Smooth muscle cell (in vitro differentiated cells): ENCODE results near the gene DYNC1LI2. TPM values are rescaled to one million over a fixed set of nuclear protein-coding genes. Genes with fewer than 3 reads are reported as not detected.
"Not testable (repeated sequence)": the region's sequence is repeated elsewhere in the genome, so short reads cannot be mapped to it uniquely, and the experiment has no call there.

Experiments used
- DNase-seq: peaks from one replicate; lab custom pipeline; 2025; ENCODE audit not compliant: unreplicated experiment; lab: John Stamatoyannopoulos, UW
- H2AFZ ChIP-seq: fragments of 200-600 bp; sonication (generic); 2 replicates; pipeline ENCODE4 v1.6.0; 2016; ENCODE audit warnings: antibody characterized with exemption, low read depth, mild to moderate bottlenecking
- H3F3A ChIP-seq: fragments of 200-600 bp; sonication (generic); 2 replicates; pipeline ENCODE4 v1.6.0; 2017; ENCODE audit warnings: antibody characterized with exemption, low read depth
- H3K27ac ChIP-seq: fragments of 200-600 bp; sonication (generic); 2 replicates; pipeline ENCODE4 v1.5.1; 2016; ENCODE audit warnings: low read depth, mild to moderate bottlenecking
- H3K27me3 ChIP-seq: fragments of 200-600 bp; sonication (generic); 2 replicates; pipeline ENCODE4 v1.6.1; 2016; ENCODE audit warnings: low read depth, mild to moderate bottlenecking
- H3K36me3 ChIP-seq: fragments of 200-600 bp; sonication (generic); 2 replicates; pipeline ENCODE4 v1.5.1; 2016; ENCODE audit warnings: low read depth
- H3K4me1 ChIP-seq: fragments of 200-600 bp; sonication (generic); 2 replicates; pipeline ENCODE4 v1.5.1; 2016; ENCODE audit warnings: low read depth
- H3K4me2 ChIP-seq: fragments of 200-600 bp; sonication (generic); 2 replicates; pipeline ENCODE4 v1.6.0; 2016; ENCODE audit warnings: mild to moderate bottlenecking
- H3K4me3 ChIP-seq: fragments of 200-600 bp; sonication (generic); 2 replicates; pipeline ENCODE4 v1.5.1; 2016; ENCODE audit warnings: mild to moderate bottlenecking
- H3K79me2 ChIP-seq: fragments of 200-600 bp; sonication (generic); 2 replicates; pipeline ENCODE4 v1.6.0; 2016; ENCODE audit warnings: low read depth, mild to moderate bottlenecking
- H3K9ac ChIP-seq: fragments of 200-600 bp; sonication (generic); 2 replicates; pipeline ENCODE4 v1.6.0; 2016; ENCODE audit warnings: low read depth
- H3K9me3 ChIP-seq: fragments of 200-600 bp; sonication (generic); replicated peaks from 2 replicates; pipeline ENCODE4 v1.5.1; 2016; ENCODE audit warnings: low read depth
- H4K20me1 ChIP-seq: fragments of 200-600 bp; sonication (generic); 2 replicates; pipeline ENCODE4 v1.6.0; 2016; ENCODE audit warnings: low read depth
- CTCF ChIP-seq: fragments of 200-600 bp; sonication (generic); IDR thresholded peaks from 2 replicates; pipeline ENCODE4 v1.5.1; 2017; ENCODE audit warnings: borderline replicate concordance, mild to moderate bottlenecking, antibody characterized with exemption; ENCODE audit not compliant: insufficient read depth, poor library complexity, severe bottlenecking
- WGBS: methylation state at CpG from one replicate; pipeline ENCODE4 v1.1.7; 2016; ENCODE audit warnings: low lambda C conversion rate; 5-methylcytosine and 5-hydroxymethylcytosine counted together
- polyA plus RNA-seq: library from polyadenylated mRNA; unstranded; fragments of >200 nt; fragmentation: Nextera tagmentation; extraction: Ambion mirVana; gene quantifications from 2 replicates; pipeline ENCODE4 v1.2.1, GENCODE V29; 2016
- total RNA-seq: library from RNA; depleted of rRNA; stranded (reverse); fragments of >200 nt; gene quantifications from 2 replicates; pipeline ENCODE4 v1.2.3, GENCODE V29; 2014

DYNC1LI2 gene
- total RNA-seq (74.1 and 101 TPM in 2 replicates), polyA plus RNA-seq (90.8 and 134 TPM in 2 replicates)

GRCh38 chr16:66751303-66751991 lies at the start of gene DYNC1LI2:
TSS of gene DYNC1LI2 (minus strand) at chr16:66751609. CDS start at chr16:66751591, 18 bp downstream.
- peak within 1 kb of the TSS; percentile 99 for H3K9ac ChIP-seq
- H2AFZ ChIP-seq: peak within 1 kb of the TSS; percentile 97
- H3K9me3 ChIP-seq: no peaks in the 10 kb centered on the region
- under 1% methylated on average over 76 of the region's 90 CpGs for WGBS
- H3K4me2 ChIP-seq: peak within 1 kb of the TSS; percentile 88
- peaks cover 44% of the 10 kb centered on the region for H4K20me1 ChIP-seq
- peak within 1 kb of the TSS; percentile 65 for H3K27ac ChIP-seq
- H3F3A ChIP-seq: no peaks in the 10 kb centered on the region
- no peaks in the 10 kb centered on the region for H3K27me3 ChIP-seq
- peak; percentile 72 for DNase-seq
- no peaks in the 10 kb centered on the region for H3K36me3 ChIP-seq
- TF ChIP-seq CTCF: peak; percentile 63
- peaks cover 50% of the 10 kb centered on the region for H3K79me2 ChIP-seq
- peaks cover 13% of the 10 kb centered on the region for H3K4me1 ChIP-seq
- H3K4me3 ChIP-seq: peak within 1 kb of the TSS; percentile 99

- Histone ChIP-seq H3K27me3 (no peaks in the 10 kb centered on the region), H3K4me3 (no peak overlapping the region), H4K20me1 (no peaks in the 10 kb centered on the region), H3F3A (no peaks in the 10 kb centered on the region), H3K9me3 (no peaks in the 10 kb centered on the region), H3K36me3 (peaks cover 11% of the 10 kb centered on the region), H3K4me1 (no peaks in the 10 kb centered on the region), H3K27ac (no peak overlapping the region), H3K9ac (no peak overlapping the region), H3K79me2 (no peaks in the 10 kb centered on the region), H3K4me2 (no peak overlapping the region), H2AFZ (no peak overlapping the region)
- DNase-seq: no peak
- 92% methylated on average over 19 of the region's 19 CpGs for WGBS
- TF ChIP-seq CTCF: no peak
Observed at GRCh38 chr16:66800856-66801255, 49.4 kb upstream of the DYNC1LI2 start.

DNA sequence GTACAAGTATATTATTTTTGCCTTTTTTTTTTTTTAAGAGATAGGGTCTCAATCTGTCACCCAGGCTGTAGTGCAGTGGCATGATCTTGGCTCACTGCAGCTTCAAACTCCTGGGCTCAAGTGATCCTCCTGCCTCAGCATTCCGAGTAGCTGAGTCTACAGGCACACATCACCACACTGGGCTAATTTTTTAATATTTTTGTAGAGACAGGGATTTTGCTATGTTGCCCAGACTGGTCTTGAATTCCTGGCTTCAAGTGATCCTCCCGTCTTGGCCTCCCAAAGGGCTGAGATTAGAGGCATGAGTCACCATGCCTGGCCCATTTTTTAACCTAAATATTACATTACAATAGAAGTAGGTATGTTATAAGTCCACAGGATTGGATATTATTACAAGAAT lies 46.8 kb upstream of the DYNC1LI2 start:
- no peak for DNase-seq
- Histone ChIP-seq H3K9ac (no peak overlapping the region), H4K20me1 (no peaks in the 10 kb centered on the region), H3K9me3 (no peaks in the 10 kb centered on the region), H3K4me1 (no peaks in the 10 kb centered on the region), H3F3A (no peaks in the 10 kb centered on the region), H3K36me3 (no peaks in the 10 kb centered on the region), H3K4me3 (no peak overlapping the region), H2AFZ (no peak overlapping the region), H3K4me2 (no peak overlapping the region), H3K27ac (no peak overlapping the region), H3K79me2 (no peaks in the 10 kb centered on the region), H3K27me3 (no peaks in the 10 kb centered on the region)
- TF ChIP-seq CTCF: no peak
- whole genome bisulfite sequencing: 43% methylated on average over 2 of the region's 2 CpGs

- H3K4me3 ChIP-seq, H3K9ac ChIP-seq, H3K9me3 ChIP-seq, DNase-seq, H3K36me3 ChIP-seq, H2AFZ ChIP-seq, H3K4me1 ChIP-seq, H3K27ac ChIP-seq, H4K20me1 ChIP-seq, H3K4me2 ChIP-seq, H3K79me2 ChIP-seq, H3F3A ChIP-seq: not testable (repeated sequence)
- peaks cover 17% of the 10 kb centered on the region for H3K27me3 ChIP-seq
- WGBS: 89% methylated on average over 6 of the region's 6 CpGs
Observed at GRCh38 chr16:66793984-66794383, 42.6 kb upstream of the DYNC1LI2 start.
